Fibroblast of mammary gland (primary cell): ENCODE results near the gene RBM42.

Source experiments
- DNase-seq: peaks from one replicate; pipeline ENCODE4 v3.0.0-alpha.2; 2010; ENCODE audit warnings: low read depth
- H3K4me3 ChIP-seq: 2 replicates; pipeline ENCODE4 v1.5.1; 2011; ENCODE audit warnings: low read depth, mild to moderate bottlenecking, low read length, moderate library complexity; ENCODE audit not compliant: control insufficient read depth
- CTCF ChIP-seq: conservative IDR thresholded peaks from 2 replicates; pipeline ENCODE4 v1.5.1; 2011; ENCODE audit warnings: low read depth, low read length, inconsistent platforms; ENCODE audit not compliant: control insufficient read depth, insufficient read depth

RBM42 gene

DNA sequence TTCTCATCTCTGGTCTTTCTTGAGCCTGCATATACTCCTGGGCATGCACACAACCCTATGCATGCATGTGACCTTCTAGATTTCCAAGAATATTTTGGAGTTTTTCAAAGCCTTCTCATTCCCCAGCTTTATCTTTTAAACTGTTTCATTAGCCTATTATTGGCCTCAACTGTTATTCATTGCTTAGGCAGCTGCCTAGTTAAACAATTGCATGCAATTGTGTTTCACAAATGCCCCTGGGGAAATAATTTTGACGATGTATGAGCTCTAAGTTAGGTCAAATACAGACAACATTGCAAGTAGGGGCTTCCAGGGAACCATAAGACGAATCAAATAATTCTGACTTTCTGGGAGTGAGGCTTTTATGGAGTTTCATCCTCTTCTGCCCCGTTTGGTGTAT lies 35.1 kb downstream of the RBM42 start:
- no peak for DNase-seq
- no peak for TF ChIP-seq CTCF
- H3K4me3 ChIP-seq: no peak overlapping the region

DNA sequence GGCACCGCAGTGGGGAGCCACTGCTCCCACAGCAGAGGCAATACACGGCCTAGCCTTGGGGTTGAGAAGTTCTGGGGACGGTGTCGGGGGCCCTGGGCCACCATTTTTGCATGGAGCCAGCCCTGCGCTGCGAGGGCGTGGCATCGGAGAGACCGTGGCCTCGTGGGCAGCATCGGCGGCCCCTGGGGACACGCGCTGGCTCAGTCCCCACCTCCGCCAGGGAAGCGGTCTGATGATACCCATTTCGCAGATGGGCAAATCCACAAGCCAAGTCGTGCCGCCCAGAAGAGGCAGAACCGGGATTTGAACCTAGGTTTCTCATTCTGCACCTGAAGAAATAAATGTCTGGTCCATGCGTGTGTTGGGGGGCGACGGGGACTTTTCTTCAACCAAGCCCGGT lies 36.3 kb downstream of the RBM42 start:
- no peak for TF ChIP-seq CTCF
- no peak overlapping the region for H3K4me3 ChIP-seq
- no peak for DNase-seq

DNA sequence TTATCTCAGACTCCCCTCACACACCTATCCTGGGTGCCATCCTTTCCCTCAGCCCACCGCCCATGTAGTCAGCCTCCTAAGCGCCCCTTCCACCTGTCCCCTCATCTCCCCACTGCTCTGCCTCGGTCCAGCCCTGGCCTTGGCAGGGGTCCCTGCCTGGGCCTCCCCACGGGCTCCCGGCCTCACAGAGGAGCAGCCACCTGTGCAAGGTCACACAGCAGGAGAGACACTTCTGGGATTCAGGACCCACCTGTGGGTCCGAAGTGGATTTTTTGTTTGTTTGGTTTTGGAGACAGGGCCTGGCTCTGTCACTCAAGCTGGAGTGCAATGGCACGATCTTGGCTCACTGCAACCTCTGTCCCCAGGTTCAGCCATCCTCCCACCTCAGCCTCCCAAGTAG lies 36.8 kb downstream of the RBM42 start:
- TF ChIP-seq CTCF: no peak
- H3K4me3 ChIP-seq: no peak overlapping the region
- DNase-seq: no peak

DNA sequence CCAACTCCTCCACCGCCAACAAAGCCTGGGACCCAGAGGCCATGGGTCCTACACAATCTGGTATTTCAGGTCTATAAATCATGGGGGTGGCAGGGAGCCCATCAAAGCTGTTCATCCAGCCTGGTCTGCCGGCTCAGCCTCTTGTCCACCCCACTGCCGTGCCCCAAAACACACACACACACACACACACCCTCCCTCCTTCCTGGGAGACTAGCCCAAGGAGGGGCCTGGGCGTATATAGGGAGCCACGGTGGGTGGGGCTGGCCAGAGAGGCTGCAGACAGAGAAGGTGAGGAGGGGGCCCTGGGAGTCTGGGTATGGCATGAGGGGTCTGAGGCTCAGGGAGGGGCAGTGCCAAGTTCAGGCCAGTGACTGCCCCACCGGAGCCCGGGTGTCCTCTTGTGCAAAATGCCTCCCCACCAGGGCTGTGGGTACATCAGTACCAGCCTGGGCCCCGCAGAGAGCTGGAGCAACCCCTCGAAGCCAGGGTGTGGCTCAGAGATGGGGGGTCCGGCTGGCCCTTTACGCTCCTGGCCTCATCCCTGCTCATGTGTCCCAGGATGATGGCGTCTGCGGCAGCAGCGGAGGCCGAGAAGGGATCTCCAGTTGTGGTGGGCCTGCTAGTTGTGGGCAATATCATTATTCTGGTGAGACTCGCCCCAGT lies 37.5 kb downstream of the RBM42 start, which contains the start of gene UPK1A:
Gene UPK1A, plus strand, starts transcription at position 267 of the 663 bp plus-strand sequence. Its CDS starts 296 bp downstream, at position 563.
- DNase-seq: no peak
- TF ChIP-seq CTCF: no peak
- no peak within 1 kb of the TSS for H3K4me3 ChIP-seq

DNA sequence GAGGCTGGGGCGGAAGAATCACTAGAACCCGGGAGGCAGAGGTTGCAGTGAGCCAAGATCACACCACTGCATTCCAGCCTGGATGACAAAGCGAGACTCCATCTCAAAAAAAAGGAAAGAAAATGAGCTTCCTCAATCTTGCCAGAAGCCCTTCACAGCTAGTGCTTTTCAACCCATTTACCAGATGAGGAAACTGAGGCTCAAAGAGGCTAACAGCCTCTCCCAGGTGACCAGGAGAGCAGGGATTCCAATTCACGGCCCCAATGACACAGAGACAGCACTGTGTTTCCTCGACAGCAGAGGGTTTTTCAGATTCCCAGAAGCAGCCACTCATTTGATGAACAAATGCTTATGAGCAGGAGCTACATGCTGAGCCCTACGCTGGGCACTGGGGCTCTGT lies 40.7 kb downstream of the RBM42 start:
- no peak for TF ChIP-seq CTCF
- DNase-seq: no peak
- no peak overlapping the region for H3K4me3 ChIP-seq

GRCh38 chr19:35669974-35670373 lies 41.1 kb downstream of the RBM42 start:
- TF ChIP-seq CTCF: no peak
- DNase-seq: no peak
- H3K4me3 ChIP-seq: no peak overlapping the region

- no peak for TF ChIP-seq CTCF
Measured at GRCh38 chr19:35670686-35671085, 41.9 kb downstream of the RBM42 start.

More at GRCh38 chr19:35670686-35671085, 41.9 kb downstream of the RBM42 start:
- DNase-seq: no peak
- H3K4me3 ChIP-seq: no peak overlapping the region
